HG03025 (cell line): ENCODE results near the gene CCM2.
"Not testable (repeated sequence)": the region's sequence is repeated elsewhere in the genome, so short reads cannot be mapped to it uniquely, and the experiment has no call there.

Experiments used
- ATAC-seq: cut with Tn5 transposase; IDR thresholded peaks from one replicate; pipeline ENCODE4 v1.9.1; 2021; ENCODE audit warnings: mild to moderate bottlenecking, moderate library complexity; ENCODE audit not compliant: unreplicated experiment, low FRiP score

Gene CCM2

DNA sequence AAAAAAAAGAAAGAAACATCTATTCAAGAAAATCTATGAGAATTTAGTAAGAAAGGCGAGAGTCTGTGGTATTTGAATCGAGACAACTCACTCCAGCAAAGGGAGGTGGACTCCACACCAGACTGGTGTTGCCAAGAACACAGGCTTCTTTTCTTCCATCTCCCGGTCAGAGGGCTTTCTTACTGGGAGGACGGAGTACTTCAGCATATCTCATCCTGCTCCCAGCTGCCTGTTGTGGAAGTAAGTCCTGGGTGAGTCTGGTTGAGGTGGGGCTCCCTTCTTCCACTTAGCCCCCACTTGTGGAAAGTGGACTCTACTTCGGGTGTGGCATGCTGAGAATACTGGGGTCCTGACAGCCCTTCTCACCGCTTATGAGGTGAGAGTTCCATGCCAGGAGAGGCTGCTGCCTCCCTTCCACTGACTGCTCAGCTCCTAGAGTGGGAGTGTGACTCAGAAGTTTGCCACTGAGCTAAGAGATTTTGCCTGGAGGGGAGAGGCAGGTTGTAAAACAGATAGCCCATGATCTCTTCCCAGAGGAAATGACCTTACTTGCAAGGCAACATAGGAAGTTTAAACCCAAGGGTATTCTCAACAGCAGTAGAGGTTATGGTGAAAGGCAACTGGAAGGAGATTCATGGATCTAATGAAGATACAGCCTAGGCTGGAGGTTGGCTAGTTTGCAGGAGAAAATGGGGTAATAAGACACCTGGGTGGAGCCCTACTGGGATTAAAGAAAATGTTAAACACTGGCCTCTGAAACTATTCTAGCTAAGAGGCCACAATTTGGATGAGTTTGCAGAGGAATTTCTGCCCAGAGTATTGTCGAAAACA is 92.3 kb downstream of the CCM2 start:
- no peak for ATAC-seq

DNA sequence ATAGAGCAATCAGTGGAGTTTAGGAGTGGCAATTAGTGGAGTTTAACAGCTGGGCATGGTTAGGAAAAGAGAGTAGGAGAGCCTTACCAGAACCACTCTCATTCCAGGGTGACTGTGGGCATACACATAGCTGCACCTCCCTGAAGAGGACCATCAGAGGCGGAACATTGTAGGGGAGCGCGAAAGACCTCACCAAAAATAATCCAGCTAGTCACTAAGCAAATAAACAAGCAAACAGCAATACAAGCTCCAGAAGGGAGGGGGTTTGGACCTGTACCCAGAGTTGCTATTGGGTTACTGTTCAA is 92.9 kb downstream of the CCM2 start:
- no peak for ATAC-seq

DNA sequence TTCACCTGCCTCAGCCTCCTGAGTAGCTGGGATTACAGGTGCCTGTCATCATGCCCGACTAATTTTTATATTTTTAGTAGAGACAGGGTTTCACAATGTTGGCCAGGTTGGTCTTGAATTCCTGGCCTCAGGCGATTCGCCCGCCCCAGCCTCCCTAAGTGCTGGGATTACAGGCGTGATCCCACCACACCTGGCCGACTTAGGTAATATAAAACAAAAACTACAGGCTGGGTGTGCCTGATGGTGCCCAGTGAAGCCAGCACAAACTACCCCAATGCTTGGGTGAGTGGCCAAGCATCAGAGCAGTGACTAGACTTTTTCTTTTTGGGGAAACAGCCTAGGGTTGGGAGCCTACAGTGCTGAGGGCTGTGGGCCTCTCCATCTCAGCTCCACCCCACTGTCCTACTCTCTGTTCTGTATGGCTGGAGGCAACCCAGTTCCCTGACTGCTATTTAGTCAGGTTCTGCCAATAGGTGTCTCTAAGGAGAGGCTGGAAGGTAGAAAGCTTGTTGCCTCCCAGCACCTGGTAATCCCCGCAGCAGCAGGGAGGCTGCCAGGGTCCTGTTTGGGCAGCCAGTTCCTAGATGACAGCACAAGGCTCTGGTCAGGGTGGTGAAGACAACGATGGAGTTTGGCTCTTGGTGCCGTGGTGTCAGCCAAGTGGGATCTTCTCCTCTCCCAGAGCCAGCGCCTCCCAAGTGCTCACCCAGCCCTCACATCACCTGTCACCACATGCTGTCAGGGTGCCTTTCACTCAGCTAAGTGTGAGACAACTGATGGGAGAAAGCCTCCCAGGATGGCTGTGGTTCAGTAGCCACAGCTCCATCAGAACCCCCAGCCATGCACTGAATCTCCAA is 99.2 kb downstream of the CCM2 start:
- no peak for ATAC-seq

GRCh38 chr7:45099891-45100760 is 100.1 kb downstream of the CCM2 start:
- no peak for ATAC-seq

DNA sequence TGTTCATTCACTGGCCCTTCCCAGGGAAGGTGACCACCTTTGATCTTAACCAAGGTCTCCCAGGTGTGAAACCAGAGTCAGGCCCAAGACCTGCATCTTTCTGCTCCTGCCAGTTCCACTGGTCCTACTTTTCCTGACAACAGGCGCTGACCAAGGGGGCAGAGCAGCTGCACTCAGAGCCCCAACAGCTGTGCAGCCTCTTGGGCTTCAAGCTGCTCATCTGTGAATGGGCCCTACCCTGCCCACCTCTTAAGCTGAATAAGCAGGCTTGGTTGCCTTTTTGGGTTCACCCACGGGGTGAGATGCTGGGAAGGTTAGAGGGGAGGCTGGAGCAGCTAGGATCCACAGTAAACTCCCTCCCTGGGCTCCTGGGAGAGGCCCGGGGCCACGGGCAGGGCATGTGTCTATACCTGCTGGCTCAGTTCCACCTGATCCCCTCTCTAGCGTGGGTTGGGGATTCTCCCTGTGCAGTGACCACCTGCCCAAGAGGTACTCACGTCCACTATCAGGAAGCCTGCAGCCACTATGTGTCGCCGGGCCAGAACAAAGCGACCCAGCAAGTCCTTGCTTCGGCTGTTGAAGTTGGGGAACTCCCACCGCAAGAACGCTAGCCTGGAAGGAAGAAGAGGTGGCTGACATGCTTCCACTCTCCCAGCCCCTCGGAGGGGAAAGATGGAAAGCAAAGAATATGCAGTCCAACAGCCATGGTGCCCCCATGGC is 100.9 kb downstream of the CCM2 start:
- ATAC-seq = no peak

GRCh38 chr7:45101748-45102147 is 101.7 kb downstream of the CCM2 start:
- no peak for ATAC-seq

DNA sequence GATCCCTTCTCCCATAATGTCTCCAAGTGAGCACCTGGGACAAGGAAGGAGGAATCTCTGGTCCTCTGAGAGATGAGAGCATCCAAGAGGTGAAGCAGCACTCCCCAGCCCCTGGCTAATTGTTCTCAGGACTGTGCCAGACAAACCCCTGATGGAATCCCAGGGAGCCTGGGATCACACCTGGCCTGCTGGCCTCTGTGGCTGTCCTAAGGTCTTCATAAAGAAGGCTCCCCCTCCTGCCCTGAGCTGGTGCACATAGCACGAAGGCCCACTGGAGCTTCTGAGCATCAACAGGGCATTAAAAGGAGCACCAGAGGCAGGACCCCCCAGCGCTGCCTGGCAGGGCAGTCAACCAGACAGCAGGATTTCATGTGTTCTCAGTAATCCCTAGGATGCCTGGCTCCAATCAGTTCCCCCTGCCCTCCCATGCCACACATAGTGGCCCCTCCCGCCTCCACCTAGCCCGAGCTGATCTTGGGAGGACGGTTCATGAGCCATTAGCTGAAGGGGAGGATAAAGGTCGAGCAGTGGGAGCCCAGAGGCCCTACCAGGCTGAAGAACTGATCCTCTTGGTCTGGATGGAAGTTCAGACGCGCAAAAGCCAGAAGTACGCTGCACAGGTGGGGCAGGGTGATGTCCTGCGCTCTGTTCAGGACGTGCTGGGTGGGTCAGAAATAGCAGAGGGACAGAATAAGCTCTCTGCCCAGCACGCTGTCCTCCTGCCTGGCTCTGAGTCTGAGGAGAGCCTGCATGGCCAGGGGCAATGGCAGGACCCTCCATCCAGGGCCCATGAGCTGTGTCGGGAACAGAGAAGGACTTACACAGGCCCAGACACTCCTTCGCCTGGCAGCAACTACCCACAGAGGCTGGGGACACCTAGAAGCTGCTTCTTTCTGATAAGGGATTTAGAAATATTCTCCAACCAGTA is 103.0 kb downstream of the CCM2 start:
- ATAC-seq = no peak

- ATAC-seq = no peak
Measured at GRCh38 chr7:45103958-45104843, 104.2 kb downstream of the CCM2 start.

GRCh38 chr7:45104844-45105587 is 105.0 kb downstream of the CCM2 start:
- no peak for ATAC-seq

- ATAC-seq = no peak
Measured at GRCh38 chr7:45105588-45106188, 105.7 kb downstream of the CCM2 start.

DNA sequence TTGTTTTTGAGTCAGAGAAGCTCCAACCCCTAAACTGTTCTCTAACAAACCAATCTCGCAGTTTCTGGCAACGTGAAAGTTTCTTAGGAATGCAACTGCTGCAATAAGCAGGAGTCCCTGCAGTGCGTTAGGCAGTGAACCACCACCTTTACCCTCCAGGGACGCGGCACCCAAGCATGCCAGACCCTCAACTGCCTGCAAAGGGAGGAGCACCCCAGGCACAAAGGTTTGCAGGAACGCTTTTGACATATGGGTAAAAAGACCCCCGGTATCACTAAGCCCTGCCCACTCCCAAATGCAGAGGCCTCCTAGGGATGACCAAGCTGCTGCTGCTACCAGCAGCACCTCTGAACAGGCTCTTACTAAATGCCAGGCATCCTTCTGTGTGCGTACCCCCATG is 106.8 kb downstream of the CCM2 start:
- no peak for ATAC-seq

GRCh38 chr7:45107356-45107755 is 107.4 kb downstream of the CCM2 start:
- no peak for ATAC-seq

GRCh38 chr7:45108863-45109262 is 108.9 kb downstream of the CCM2 start:
- no peak for ATAC-seq

GRCh38 chr7:45111298-45112223 is 111.6 kb downstream of the CCM2 start, which contains the start of gene TBRG4:
Gene TBRG4, minus strand, starts transcription at chr7:45111697. Its CDS starts 2,460 bp downstream, at chr7:45109237.
- peak; percentile 94 for ATAC-seq

DNA sequence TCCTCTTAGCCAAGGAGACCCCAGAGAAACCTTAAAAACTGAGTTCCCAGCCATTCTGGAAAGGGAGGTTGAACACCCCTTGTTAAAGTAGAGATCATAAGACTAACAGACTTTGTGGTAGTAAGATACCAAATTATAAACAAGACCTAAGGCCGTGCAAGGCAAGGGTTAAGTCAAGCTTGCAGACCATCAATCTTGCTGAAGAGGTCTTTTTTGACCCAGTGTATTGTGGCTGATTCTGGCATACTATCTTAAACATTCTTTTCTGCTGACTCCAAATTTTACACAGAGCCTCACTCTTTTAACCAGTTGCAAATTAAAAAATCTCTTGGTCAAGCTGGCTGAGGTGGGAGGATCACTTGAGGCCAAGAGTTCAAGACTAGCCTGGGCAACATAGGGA is 112.6 kb downstream of the CCM2 start:
- no peak for ATAC-seq

GRCh38 chr7:45114257-45114656 is 114.3 kb downstream of the CCM2 start:
- ATAC-seq = not testable (repeated sequence)
